NCI-H748 treated with DMSO at 0.1 percent for 48 hours (cell line): ENCODE results near the gene KCTD4.

Source experiments
- DNase-seq: peaks from one replicate; lab custom pipeline; 2025; lab: John Stamatoyannopoulos, UW

Gene KCTD4

DNA sequence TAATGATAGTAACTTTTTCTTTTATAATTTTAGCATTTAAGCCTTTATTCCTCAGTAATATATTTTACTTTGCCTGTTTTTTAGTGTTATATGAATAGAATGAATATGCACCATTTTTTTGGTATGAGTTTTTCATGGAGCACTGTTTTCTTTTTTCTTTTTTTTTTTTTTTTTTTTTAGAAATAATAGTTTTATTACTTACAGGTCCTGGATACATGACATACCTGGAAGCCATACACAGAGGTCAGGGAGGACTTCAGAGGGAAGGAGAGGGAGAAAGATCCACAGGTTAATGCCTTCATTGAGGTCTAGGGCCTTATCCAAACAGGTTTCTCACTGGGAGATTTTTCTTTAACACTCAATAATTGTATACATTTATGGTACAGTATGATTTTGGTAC, 26.4 kb downstream of the KCTD4 start:
- no peak for DNase-seq

DNA sequence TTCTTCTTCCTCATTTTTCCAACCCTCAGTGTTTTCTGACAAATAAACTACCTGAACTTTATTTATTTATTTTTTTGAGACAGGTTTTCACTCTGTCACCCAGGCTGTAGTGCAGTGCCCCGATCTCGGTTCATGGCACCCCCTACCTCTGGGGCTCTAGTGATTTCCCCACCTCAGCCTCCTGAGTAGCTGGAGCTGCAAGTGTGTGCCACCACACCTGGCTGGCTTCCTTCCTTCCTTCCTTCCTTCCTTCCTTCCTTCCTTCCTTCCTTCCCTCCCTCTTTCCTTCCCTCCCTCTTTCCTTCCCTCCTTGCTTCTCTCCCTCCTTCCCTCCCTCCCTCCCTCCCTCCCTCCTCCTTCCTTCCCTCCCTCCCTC, 32.3 kb downstream of the KCTD4 start:
- no peak for DNase-seq

DNA sequence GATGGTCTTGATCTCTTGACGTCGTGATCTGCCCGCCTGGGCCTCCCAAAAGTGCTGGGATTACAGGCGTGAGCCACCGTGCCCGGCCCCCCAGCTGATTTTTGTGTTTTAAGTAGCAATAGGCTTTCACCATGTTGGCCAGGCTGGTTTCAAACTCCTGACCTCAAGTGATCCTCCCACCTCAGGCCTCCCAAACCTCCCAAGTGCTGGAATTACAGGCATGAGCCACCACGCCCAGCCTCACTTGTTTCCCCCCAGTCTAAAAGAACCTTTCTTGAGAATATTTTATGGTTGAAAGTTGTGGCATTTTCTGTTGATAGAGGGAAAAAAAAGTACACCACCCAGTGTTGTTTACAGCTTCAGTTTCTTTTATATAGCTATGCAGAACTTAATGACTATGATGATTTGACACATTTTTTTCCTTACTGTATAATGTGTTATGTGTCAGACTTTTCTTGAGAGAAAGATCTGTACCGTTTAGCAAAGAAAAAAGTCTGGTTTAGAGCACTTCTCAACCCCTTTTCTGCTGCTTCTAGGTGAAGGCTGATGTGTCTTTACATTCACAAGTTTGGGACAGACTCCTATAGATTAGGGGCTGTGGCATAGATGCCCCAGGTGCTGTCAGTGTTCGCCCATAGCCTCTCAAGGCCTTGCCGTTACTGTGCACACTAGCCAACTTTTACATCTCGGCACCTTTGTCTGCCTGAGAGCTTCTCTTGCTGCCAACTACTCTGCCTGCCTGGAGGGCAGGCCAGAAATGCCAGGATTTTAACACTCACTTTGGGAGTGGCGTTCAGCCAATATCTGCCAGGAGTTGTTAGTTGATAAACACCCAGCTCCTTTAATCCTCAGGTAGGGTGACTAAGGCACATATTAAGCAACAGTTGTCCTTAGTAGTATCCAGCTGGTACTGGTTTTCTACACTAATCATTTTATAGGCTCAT, 33.0 kb downstream of the KCTD4 start:
- DNase-seq = no peak

DNA sequence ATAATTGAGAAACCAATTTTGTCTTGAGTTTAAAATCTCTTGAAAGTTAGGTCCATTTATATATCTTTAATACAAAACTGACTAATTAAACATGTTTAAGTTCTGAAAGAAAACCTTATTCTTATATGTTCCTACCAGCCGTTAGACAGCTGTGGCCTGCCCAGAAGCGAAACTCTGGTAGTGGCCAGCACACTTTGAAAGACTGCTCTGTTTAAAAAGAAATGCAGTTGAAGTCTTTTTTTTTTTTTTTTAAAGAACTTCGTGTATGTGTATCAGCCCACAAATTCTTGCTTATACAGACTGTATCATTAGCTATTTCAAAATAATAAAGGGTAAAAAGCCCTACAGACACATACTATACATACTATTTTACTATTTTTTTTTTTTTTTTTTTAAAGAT, 34.0 kb downstream of the KCTD4 start:
- DNase-seq = no peak

DNA sequence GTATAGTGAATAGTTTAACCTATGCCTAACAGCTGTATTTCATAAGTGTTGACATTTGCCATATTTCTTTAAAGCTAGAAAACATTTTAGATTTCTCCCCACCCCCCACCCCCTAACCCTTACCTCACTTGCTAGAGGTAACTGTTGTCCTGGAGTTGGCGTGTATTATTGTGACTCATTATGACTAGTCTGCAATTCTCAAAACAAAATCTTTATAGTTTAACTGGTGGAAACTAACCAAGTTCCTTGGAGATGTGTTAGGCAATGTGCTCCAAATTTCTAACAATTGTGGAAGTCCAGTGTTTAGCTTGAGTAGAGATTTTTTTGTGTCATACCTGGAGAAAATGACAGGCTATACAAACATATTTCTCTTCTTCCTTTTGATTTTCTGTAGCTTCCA, 38.0 kb downstream of the KCTD4 start:
- no peak for DNase-seq

DNA sequence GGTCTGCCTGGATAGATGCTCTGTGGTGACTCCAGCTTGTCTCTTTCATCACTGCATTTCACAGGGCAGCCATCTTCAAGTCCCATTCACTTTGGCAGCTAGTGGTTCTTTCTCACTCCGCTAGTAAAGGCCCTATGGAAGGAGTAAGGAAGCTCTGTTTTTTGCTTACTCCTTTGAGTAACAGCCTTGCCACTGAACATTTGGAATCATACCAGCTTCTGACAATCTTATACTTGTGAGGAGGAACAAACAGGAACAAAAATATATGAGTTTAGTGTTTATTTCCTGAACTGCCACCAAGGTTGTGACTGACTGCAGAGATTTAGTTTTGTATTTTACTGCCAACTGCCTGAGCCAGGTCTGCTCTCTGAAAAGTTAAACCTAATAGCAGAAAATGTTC, 38.7 kb downstream of the KCTD4 start:
- no peak for DNase-seq

DNA sequence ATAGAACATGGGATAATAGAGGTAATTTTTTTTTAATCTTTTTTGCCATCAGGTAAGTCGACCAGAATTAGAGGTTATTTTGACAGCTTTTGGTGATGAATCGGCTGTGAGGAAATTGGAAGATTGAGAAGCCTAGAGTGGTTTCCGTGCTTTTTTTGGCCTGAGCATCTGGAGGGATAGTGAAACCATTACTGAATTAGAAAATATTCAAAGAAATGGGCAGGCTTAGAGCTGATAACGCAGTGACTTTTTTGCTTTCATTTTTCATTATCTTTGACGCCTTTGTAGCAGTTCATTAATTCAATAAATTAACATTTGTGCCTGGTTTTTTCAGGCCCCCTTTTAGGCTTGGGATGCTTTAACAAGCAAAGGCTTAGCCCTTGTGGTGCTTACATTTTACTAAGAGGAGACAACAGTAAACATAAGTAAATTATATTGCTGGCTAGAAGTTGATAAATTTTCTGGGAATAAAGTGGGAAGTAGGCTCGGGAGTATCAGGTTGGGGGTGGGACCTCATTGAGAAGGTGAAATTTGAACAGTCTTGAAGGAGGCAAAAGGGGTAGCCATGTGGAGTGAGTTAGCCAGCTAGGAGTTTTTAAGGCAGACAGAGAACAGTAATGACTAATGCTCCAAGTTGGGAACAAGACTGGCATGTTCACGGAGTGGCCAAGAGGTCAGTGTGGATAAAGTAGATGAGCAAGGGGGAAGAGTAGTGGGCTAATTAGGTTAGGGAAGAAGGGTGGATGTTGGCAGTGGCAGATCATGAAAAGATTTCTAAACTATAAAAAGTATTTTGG, 44.1 kb downstream of the KCTD4 start:
- DNase-seq = no peak

DNA sequence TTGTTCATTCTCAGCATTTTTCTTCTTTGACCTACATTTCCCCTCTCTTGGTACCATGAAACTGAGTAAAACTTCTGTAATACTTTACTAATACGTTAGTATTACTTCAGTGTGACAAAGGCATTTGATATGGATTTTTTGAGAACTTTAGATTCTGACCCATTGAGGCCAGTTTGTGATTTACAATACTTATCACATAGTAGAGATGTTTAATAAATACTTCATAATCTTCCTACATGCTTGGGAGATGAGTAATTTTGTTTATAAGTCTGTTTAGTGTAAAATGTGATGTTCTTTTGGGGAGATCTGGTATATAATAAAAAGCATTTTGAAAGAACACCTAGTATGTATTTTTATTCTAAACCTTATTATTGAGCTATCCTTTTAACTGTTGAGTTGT, 50.9 kb downstream of the KCTD4 start:
- DNase-seq = no peak

DNA sequence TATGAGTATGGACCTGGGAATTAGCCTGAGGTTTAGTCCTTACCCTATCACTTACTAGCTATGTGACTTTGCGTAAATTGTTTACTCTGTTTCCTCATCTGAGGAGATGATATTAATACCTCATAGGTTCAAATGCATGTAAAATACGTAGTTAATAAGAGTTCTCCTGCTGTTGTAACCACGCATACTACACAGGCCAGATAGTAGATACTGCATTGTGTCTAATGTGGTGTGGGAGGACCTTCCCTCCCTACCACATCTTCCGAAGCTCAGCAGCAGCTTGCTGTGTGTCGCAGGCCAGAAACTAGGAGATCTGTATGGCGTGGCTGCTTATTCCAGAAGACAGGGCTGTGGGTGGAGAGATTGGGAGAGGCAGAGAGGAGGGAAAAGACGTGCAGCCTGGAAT, 57.5 kb downstream of the KCTD4 start:
- no peak for DNase-seq
